DND-41 (cell line): ENCODE results near the gene AMDHD2.

Experiments
- EZH2 ChIP-seq: IDR thresholded peaks from 3 replicates; pipeline ENCODE4 v1.6.1; 2012; ENCODE audit warnings: borderline replicate concordance, low read depth, mild to moderate bottlenecking, moderate library complexity, low read length, inconsistent platforms; ENCODE audit not compliant: severe bottlenecking
- TF ChIP-seq, protein P1 (sequence below): IDR thresholded peaks from 2 replicates; pipeline ENCODE4 v1.5.1; 2012; ENCODE audit warnings: borderline replicate concordance, low read length, moderate library complexity, mild to moderate bottlenecking; ENCODE audit not compliant: poor library complexity, severe bottlenecking; ENCODE audit errors: extremely low read depth

DNA sequence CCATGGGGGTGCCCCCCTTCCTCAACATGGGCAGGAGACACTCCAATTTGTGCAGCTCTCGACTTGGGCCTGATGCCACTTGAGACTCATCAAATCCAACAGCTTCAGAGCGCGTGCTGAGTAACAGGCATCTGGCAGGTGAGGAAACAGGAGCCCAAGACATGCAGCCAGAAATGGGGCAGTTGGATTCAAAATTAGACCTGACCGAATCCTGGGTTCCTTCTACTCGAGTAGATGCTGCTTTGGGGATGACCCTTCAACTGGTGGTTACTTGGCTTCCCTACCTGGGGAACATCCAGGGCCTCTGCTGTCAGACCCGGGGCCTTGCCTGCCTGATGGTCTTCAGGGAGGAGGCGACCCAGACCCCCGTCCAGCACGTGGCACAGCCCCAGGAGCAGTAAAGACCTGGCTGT, 49.6 kb upstream of the AMDHD2 start:
- TF ChIP-seq, protein P1, sequence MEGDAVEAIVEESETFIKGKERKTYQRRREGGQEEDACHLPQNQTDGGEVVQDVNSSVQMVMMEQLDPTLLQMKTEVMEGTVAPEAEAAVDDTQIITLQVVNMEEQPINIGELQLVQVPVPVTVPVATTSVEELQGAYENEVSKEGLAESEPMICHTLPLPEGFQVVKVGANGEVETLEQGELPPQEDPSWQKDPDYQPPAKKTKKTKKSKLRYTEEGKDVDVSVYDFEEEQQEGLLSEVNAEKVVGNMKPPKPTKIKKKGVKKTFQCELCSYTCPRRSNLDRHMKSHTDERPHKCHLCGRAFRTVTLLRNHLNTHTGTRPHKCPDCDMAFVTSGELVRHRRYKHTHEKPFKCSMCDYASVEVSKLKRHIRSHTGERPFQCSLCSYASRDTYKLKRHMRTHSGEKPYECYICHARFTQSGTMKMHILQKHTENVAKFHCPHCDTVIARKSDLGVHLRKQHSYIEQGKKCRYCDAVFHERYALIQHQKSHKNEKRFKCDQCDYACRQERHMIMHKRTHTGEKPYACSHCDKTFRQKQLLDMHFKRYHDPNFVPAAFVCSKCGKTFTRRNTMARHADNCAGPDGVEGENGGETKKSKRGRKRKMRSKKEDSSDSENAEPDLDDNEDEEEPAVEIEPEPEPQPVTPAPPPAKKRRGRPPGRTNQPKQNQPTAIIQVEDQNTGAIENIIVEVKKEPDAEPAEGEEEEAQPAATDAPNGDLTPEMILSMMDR: no peak
- TF ChIP-seq EZH2: no peak
